Tibial nerve (tissue), 4 donors: ENCODE data around the gene TGM2. TPM values are rescaled to one million over a fixed set of nuclear protein-coding genes. Genes with fewer than 3 reads are reported as not detected.

Experiments
- DNase-seq, 2 donors: peaks; one replicate each; pipeline ENCODE4 v3.0.0-alpha.2; 2019; ENCODE audit warnings: low spot score in 2 of 2
- H3K27ac ChIP-seq, 4 donors: fragments of 200-600 bp; sonication (generic) in 3 of 4; one replicate each; pipeline ENCODE4 v1.5.1; 2017 to 2019; ENCODE audit warnings: mild to moderate bottlenecking in 1 of 4
- H3K27me3 ChIP-seq, 2 donors: fragments of 200-600 bp; sonication (generic) in 1 of 2; one replicate each; pipeline versions ENCODE4 v1.5.1 to v1.6.0; 2017 to 2019
- H3K36me3 ChIP-seq, 3 donors: fragments of 200-600 bp; sonication (generic); one replicate each; pipeline ENCODE4 v1.5.1; 2018 to 2019
- H3K4me1 ChIP-seq, 4 donors: fragments of 200-600 bp; sonication (generic) in 3 of 4; one replicate each; pipeline ENCODE4 v1.5.1; 2017 to 2019
- H3K4me3 ChIP-seq, 4 donors: fragments of 200-600 bp; sonication (generic) in 3 of 4; one replicate each; pipeline ENCODE4 v1.5.1; 2017 to 2019; ENCODE audit warnings: mild to moderate bottlenecking in 1 of 4, moderate library complexity in 1 of 4
- H3K9me3 ChIP-seq, 4 donors: fragments of 200-600 bp; sonication (generic) in 3 of 4; one replicate each; pipeline ENCODE4 v1.5.1; 2017 to 2019
- EP300 ChIP-seq, 2 donors: sonication (generic); formaldehyde crosslinking; IDR thresholded peaks; one replicate each; pipeline ENCODE4 v1.6.1; 2017; ENCODE audit warnings: antibody characterized with exemption in 2 of 2, mild to moderate bottlenecking in 1 of 2
- POLR2A ChIP-seq, 2 donors: fragments of 450-650 bp; IDR thresholded peaks; one replicate each; pipeline ENCODE4 v1.6.1; 2017; ENCODE audit warnings: antibody characterized with exemption in 2 of 2, mild to moderate bottlenecking in 2 of 2, moderate library complexity in 2 of 2
- WGBS, 2 donors: methylation state at CpG; one replicate each; pipeline ENCODE4 v1.1.5; 2018; 5-methylcytosine and 5-hydroxymethylcytosine counted together
- total RNA-seq, 4 donors: library from RNA; depleted of rRNA; stranded (reverse); fragments of >200 nt; gene quantifications; one replicate each; pipeline ENCODE4 v1.1.0, GENCODE V29; 2016
- TF ChIP-seq, protein P1 (sequence below), 5 experiments: fragments of 200-600 bp in 3 of 5; fragments of 450-650 bp in 2 of 5; sonication (generic) in 3 of 5; IDR thresholded peaks; one replicate each; pipeline ENCODE4 v1.5.1; 2016 to 2019; ENCODE audit warnings: antibody characterized with exemption in 5 of 5, mild to moderate bottlenecking in 3 of 5, moderate library complexity in 2 of 5

The TGM2 gene
- total RNA-seq, 4 donors from 2014 or later = 17.0 to 87.6 (median 55.8) TPM

GRCh38 chr20:38083338-38084048, 81.6 kb downstream of the TGM2 start:
- DNase-seq = no peak
- WGBS, 2 donors = 80 to 84% methylated on average over 12 of the region's 12 CpGs
- Histone ChIP-seq H3K36me3 (peaks cover 0 to 84% (median 0%) of the 10 kb centered on the region in 3 donors), H3K9me3 (no peaks in the 10 kb centered on the region), H3K27me3 (no peaks in the 10 kb centered on the region), H3K27ac (no peak overlapping the region), H3K4me3 (no peak overlapping the region), H3K4me1 (no peaks in the 10 kb centered on the region)
- TF ChIP-seq, protein P1, sequence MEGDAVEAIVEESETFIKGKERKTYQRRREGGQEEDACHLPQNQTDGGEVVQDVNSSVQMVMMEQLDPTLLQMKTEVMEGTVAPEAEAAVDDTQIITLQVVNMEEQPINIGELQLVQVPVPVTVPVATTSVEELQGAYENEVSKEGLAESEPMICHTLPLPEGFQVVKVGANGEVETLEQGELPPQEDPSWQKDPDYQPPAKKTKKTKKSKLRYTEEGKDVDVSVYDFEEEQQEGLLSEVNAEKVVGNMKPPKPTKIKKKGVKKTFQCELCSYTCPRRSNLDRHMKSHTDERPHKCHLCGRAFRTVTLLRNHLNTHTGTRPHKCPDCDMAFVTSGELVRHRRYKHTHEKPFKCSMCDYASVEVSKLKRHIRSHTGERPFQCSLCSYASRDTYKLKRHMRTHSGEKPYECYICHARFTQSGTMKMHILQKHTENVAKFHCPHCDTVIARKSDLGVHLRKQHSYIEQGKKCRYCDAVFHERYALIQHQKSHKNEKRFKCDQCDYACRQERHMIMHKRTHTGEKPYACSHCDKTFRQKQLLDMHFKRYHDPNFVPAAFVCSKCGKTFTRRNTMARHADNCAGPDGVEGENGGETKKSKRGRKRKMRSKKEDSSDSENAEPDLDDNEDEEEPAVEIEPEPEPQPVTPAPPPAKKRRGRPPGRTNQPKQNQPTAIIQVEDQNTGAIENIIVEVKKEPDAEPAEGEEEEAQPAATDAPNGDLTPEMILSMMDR (IDR thresholded peaks at IDR 0.05) = no peak
- TF ChIP-seq POLR2A (IDR thresholded peaks at IDR 0.05) = no peak
- no peak for TF ChIP-seq EP300 (IDR thresholded peaks at IDR 0.05)

DNA sequence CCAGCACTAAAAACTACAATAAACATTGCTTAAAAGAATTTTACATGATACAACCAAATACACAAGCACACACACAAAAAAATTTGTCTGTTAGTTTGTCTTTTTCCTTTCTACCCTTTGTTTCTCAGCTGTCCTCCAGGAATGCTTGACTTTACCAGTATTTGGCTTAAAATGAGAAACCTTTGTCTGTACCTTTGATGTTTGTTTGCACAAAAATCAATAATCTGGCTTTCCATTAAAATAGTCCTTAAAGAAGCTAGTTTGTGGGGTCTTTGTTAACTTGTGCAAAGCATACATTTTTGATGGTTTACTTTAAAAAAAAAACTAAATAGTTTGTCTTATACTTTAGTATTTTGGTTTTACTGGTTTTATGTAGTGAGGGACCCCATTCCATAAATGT, 82.2 kb downstream of the TGM2 start:
- TF ChIP-seq EP300 (IDR thresholded peaks at IDR 0.05) = no peak
- TF ChIP-seq, protein P1 (IDR thresholded peaks at IDR 0.05) = no peak
- no peak for TF ChIP-seq POLR2A (IDR thresholded peaks at IDR 0.05)
- DNase-seq = no peak
- H3K36me3 ChIP-seq = peaks cover 0 to 84% (median 0%) of the 10 kb centered on the region in 3 donors
- H3K9me3 ChIP-seq = no peaks in the 10 kb centered on the region
- no peaks in the 10 kb centered on the region for H3K4me1 ChIP-seq
- no peak overlapping the region for H3K4me3 ChIP-seq
- H3K27me3 ChIP-seq = no peaks in the 10 kb centered on the region
- no peak overlapping the region for H3K27ac ChIP-seq

- 71 to 89% methylated on average over 3 of the region's 3 CpGs for WGBS, 2 donors
- Histone ChIP-seq H3K36me3 (peaks cover 0 to 84% (median 0%) of the 10 kb centered on the region in 3 donors), H3K27me3 (no peaks in the 10 kb centered on the region), H3K9me3 (no peaks in the 10 kb centered on the region), H3K4me1 (no peaks in the 10 kb centered on the region), H3K27ac (no peak overlapping the region), H3K4me3 (no peak overlapping the region)
- TF ChIP-seq, protein P1 (IDR thresholded peaks at IDR 0.05) = no peak
- no peak for TF ChIP-seq EP300 (IDR thresholded peaks at IDR 0.05)
- no peak for TF ChIP-seq POLR2A (IDR thresholded peaks at IDR 0.05)
- no peak for DNase-seq
Measured at GRCh38 chr20:38081575-38081974, 83.5 kb downstream of the TGM2 start.

DNA sequence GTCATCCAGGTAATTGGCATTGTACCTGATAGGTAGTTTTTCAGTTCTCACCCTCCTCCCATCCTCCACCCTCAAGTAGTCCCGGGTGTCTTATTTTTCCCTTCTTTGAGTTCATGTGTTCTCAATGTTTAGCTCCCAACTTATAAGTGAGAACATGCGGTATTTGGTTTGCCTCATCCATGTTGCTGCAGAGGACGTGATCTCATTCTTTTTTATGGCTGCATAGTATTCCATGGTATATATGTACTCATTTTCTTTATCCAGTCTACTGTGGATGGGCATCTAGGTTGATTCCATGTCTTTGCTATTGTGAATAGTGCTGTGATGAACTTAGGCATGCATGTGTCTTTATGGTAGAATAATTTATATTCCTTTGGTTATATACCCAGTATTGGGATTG, 85.7 kb downstream of the TGM2 start:
- Histone ChIP-seq H3K36me3 (peaks cover 0 to 68% (median 0%) of the 10 kb centered on the region in 3 donors), H3K4me3 (no peak overlapping the region), H3K27ac (no peak overlapping the region), H3K4me1 (peaks cover 0 to 16% (median 3%) of the 10 kb centered on the region in 4 donors), H3K27me3 (no peaks in the 10 kb centered on the region), H3K9me3 (no peaks in the 10 kb centered on the region)
- no peak for TF ChIP-seq EP300 (IDR thresholded peaks at IDR 0.05)
- TF ChIP-seq, protein P1 (IDR thresholded peaks at IDR 0.05) = no peak
- TF ChIP-seq POLR2A (IDR thresholded peaks at IDR 0.05) = no peak
- 94 to 99% methylated on average over 3 of the region's 3 CpGs for WGBS, 2 donors
- no peak for DNase-seq

GRCh38 chr20:38078084-38078483, 87.0 kb downstream of the TGM2 start:
- DNase-seq = no peak
- Histone ChIP-seq H3K36me3 (peaks cover 0 to 60% (median 0%) of the 10 kb centered on the region in 3 donors), H3K27ac (no peak overlapping the region)

More at GRCh38 chr20:38078084-38078483, 87.0 kb downstream of the TGM2 start:
- Histone ChIP-seq H3K27me3 (no peaks in the 10 kb centered on the region), H3K4me3 (no peak overlapping the region), H3K4me1 (peaks cover 0 to 29% (median 7%) of the 10 kb centered on the region in 4 donors), H3K9me3 (no peaks in the 10 kb centered on the region)
- WGBS, 2 donors = 76 to 95% methylated on average over 2 of the region's 2 CpGs
- TF ChIP-seq EP300 (IDR thresholded peaks at IDR 0.05) = no peak
- TF ChIP-seq, protein P1 (IDR thresholded peaks at IDR 0.05) = no peak
- TF ChIP-seq POLR2A (IDR thresholded peaks at IDR 0.05) = no peak
